OCI-LY7 (cell line): ENCODE results near the gene GLCCI1.

Experiments used
- EZH2phosphoT487 ChIP-seq: fragments of 200-600 bp; sonication (generic); IDR thresholded peaks from 2 replicates; pipeline ENCODE4 v1.6.1; 2018; ENCODE audit warnings: low read depth, borderline replicate concordance, mild to moderate bottlenecking, mixed run types, antibody characterized with exemption, low read length, moderate library complexity, mixed read lengths
- TF ChIP-seq, protein P1 (sequence below): fragments of 200-600 bp; sonication (generic); conservative IDR thresholded peaks from 2 replicates; pipeline ENCODE4 v1.5.1; 2014; ENCODE audit warnings: mild to moderate bottlenecking, antibody characterized with exemption, low read length, moderate library complexity, mixed read lengths

DNA sequence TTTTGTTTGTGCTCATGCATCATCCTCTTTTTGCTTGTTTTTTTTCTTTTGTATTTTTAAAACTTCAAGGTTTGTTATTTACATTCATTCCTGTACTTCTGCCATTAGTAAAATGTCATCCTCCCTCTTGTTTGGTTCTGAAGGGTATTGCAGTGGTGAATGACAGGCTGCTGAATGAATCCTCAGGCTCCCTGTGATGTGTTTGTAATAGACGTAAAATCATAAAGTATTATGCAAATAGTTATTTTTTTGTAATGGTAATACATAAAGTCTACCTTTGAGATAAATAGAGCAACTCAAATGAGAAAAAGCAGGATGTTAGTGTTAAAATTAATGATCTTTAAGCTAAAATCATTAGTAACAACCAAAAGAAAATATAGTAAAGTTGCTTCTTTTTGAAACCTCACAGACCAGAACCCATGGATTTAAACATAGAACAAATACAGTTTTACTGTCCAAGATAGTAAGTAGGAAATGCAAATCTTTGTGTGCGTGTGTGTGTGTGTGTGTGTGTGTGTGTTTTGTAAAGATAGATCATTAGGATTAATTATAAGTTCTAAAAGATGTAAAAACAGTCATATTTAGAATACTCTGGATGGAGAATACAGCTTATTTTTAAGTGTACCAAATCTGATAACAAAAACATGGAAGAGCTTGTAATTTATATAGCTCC, 4.5 kb downstream of the GLCCI1 start:
- TF ChIP-seq, protein P1, sequence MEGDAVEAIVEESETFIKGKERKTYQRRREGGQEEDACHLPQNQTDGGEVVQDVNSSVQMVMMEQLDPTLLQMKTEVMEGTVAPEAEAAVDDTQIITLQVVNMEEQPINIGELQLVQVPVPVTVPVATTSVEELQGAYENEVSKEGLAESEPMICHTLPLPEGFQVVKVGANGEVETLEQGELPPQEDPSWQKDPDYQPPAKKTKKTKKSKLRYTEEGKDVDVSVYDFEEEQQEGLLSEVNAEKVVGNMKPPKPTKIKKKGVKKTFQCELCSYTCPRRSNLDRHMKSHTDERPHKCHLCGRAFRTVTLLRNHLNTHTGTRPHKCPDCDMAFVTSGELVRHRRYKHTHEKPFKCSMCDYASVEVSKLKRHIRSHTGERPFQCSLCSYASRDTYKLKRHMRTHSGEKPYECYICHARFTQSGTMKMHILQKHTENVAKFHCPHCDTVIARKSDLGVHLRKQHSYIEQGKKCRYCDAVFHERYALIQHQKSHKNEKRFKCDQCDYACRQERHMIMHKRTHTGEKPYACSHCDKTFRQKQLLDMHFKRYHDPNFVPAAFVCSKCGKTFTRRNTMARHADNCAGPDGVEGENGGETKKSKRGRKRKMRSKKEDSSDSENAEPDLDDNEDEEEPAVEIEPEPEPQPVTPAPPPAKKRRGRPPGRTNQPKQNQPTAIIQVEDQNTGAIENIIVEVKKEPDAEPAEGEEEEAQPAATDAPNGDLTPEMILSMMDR: no peak
- no peak for TF ChIP-seq EZH2phosphoT487
